MM.1S (cell line): ENCODE data around the gene TCF7.
"Not testable (repeated sequence)": the region's sequence is repeated elsewhere in the genome, so short reads cannot be mapped to it uniquely, and the experiment has no call there.

Experiments
- DNase-seq: peaks from one replicate; pipeline ENCODE4 v3.0.0-alpha.2; 2015
- H2AFZ ChIP-seq: fragments of 300-600 bp; sonication (generic); 2 replicates; pipeline ENCODE4 v1.6.0; 2016; ENCODE audit warnings: antibody characterized with exemption, low read length
- H3F3A ChIP-seq: fragments of 300-600 bp; sonication (generic); 2 replicates; pipeline ENCODE4 v1.6.1; 2016; ENCODE audit warnings: mild to moderate bottlenecking, antibody characterized with exemption, low read length, moderate library complexity, mixed read lengths; ENCODE audit not compliant: insufficient read depth
- H3K27ac ChIP-seq: fragments of 300-600 bp; sonication (generic); 2 replicates; pipeline ENCODE4 v1.5.1; 2016; ENCODE audit warnings: mild to moderate bottlenecking, low read length
- H3K27me3 ChIP-seq: fragments of 300-600 bp; sonication (generic); replicated peaks from 2 replicates; pipeline ENCODE4 v1.6.0; 2016; ENCODE audit warnings: low read length; ENCODE audit not compliant: insufficient read depth
- H3K36me3 ChIP-seq: fragments of 300-600 bp; sonication (generic); replicated peaks from 2 replicates; pipeline ENCODE4 v1.6.1; 2016; ENCODE audit warnings: mild to moderate bottlenecking, low read length, mixed read lengths; ENCODE audit not compliant: insufficient read depth
- H3K4me1 ChIP-seq: fragments of 300-600 bp; sonication (generic); 2 replicates; pipeline ENCODE4 v1.6.1; 2016; ENCODE audit warnings: low read length, mixed read lengths
- H3K4me2 ChIP-seq: fragments of 300-600 bp; sonication (generic); 2 replicates; pipeline ENCODE4 v1.6.0; 2016; ENCODE audit warnings: low read depth, low read length
- H3K4me3 ChIP-seq: fragments of 300-600 bp; sonication (generic); 2 replicates; pipeline ENCODE4 v1.5.1; 2016; ENCODE audit warnings: low read length, mixed read lengths
- H3K79me2 ChIP-seq: fragments of 300-600 bp; sonication (generic); 2 replicates; pipeline ENCODE4 v1.6.1; 2016; ENCODE audit warnings: mixed run types, low read length, mixed read lengths
- H3K9ac ChIP-seq: fragments of 300-600 bp; sonication (generic); 2 replicates; pipeline ENCODE4 v1.6.1; 2016; ENCODE audit warnings: low read length, mixed read lengths
- H3K9me2 ChIP-seq: fragments of 300-600 bp; sonication (generic); replicated peaks from 2 replicates; pipeline ENCODE4 v1.6.1; 2016; ENCODE audit warnings: mild to moderate bottlenecking, low read length, mixed read lengths; ENCODE audit not compliant: insufficient read depth
- H3K9me3 ChIP-seq: fragments of 300-600 bp; sonication (generic); replicated peaks from 2 replicates; pipeline ENCODE4 v1.6.1; 2016; ENCODE audit warnings: mild to moderate bottlenecking, low read length, mixed read lengths; ENCODE audit not compliant: insufficient read depth
- H4K20me1 ChIP-seq: fragments of 300-600 bp; sonication (generic); 2 replicates; pipeline ENCODE4 v1.6.1; 2016; ENCODE audit warnings: mild to moderate bottlenecking, low read length, moderate library complexity, mixed read lengths; ENCODE audit not compliant: insufficient read depth
- EZH2 ChIP-seq: fragments of 300-600 bp; sonication (generic); optimal IDR thresholded peaks from 2 replicates; pipeline ENCODE3; 2017; ENCODE audit warnings: low read depth, mild to moderate bottlenecking, antibody characterized with exemption, low read length, mixed read lengths
- EZH2phosphoT487 ChIP-seq: fragments of 300-600 bp; sonication (generic); IDR thresholded peaks from 2 replicates; pipeline ENCODE4 v1.6.1; 2018; ENCODE audit warnings: antibody characterized with exemption, low read length
- TF ChIP-seq, protein P1 (sequence below): fragments of 300-600 bp; sonication (generic); IDR thresholded peaks from 2 replicates; pipeline ENCODE4 v1.5.1; 2016; ENCODE audit warnings: antibody characterized with exemption, low read length, mixed read lengths

The TCF7 gene

DNA sequence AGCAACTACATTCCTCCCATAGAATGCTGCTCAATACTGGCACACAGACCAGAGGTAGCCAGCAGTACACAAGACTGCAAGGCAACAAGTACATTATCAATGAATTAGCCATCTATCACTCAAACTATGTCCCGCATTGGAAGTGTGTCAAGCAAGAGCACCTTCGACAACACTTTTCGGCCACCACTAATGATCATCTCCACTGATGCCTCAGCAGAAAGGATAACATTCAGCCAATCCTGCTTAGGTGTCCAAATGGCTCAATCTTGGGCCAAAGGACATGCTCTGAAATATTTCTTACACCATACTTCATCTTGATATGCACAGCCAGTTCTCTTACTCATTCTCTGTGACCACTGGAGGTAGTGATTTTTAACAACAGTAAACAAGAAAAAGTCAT lies 37.2 kb downstream of the TCF7 start:
- Histone ChIP-seq H2AFZ (no peak overlapping the region), H3K9me2 (no peaks in the 10 kb centered on the region), H3K4me3 (no peak overlapping the region), H3K9ac (no peak overlapping the region), H3K9me3 (no peaks in the 10 kb centered on the region), H3K27me3 (no peaks in the 10 kb centered on the region), H4K20me1 (no peaks in the 10 kb centered on the region; the same call in 1 of the 2 replicates), H3F3A (peaks cover 7% of the 10 kb centered on the region; the same call in 1 of the 2 replicates), H3K27ac (no peak overlapping the region), H3K36me3 (peaks cover 19% of the 10 kb centered on the region; the same call in 1 of the 2 replicates), H3K4me2 (no peak overlapping the region), H3K4me1 (no peaks in the 10 kb centered on the region), H3K79me2 (peaks cover 5% of the 10 kb centered on the region; the same call in 1 of the 2 replicates)
- no peak for DNase-seq
- no peak for TF ChIP-seq EZH2
- no peak for TF ChIP-seq EZH2phosphoT487
- TF ChIP-seq, protein P1, sequence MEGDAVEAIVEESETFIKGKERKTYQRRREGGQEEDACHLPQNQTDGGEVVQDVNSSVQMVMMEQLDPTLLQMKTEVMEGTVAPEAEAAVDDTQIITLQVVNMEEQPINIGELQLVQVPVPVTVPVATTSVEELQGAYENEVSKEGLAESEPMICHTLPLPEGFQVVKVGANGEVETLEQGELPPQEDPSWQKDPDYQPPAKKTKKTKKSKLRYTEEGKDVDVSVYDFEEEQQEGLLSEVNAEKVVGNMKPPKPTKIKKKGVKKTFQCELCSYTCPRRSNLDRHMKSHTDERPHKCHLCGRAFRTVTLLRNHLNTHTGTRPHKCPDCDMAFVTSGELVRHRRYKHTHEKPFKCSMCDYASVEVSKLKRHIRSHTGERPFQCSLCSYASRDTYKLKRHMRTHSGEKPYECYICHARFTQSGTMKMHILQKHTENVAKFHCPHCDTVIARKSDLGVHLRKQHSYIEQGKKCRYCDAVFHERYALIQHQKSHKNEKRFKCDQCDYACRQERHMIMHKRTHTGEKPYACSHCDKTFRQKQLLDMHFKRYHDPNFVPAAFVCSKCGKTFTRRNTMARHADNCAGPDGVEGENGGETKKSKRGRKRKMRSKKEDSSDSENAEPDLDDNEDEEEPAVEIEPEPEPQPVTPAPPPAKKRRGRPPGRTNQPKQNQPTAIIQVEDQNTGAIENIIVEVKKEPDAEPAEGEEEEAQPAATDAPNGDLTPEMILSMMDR, result no peak

DNA sequence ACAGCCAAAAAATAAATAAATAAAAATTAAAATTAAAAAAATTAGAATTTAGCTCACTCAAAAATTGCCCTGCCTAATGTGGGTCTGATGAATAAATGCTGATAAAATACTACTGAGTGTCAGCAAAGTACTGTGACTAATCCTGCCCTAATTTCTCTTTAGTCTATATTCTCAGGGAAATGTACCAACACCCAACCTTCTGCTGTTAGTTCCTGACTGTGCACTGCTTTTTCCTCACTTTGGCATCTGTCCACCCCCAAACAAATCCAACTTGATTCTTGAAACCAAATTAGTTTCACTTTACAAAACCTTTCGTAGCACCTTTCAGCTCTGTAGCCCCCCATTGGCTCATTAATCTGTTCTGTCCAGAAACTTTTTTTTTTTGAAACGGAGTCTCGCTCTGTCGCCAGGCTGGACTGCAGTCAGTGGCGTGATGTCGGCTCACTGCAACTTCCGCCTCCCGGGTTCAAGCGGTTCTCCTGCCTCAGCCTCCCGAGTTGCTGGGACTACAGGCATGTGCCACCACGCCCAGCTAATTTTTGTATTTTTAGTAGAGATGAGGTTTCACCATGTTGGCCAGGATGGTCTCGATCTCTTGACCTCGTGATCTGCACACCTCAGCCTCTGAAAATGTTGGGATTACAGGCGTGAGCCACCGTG lies 37.8 kb downstream of the TCF7 start:
- peaks cover 19% of the 10 kb centered on the region; the same call in 1 of the 2 replicates for H3K36me3 ChIP-seq
- DNase-seq, H3K4me2 ChIP-seq, H3K79me2 ChIP-seq, H3F3A ChIP-seq, H3K9me2 ChIP-seq, H3K27me3 ChIP-seq, H4K20me1 ChIP-seq, H2AFZ ChIP-seq, H3K4me1 ChIP-seq, H3K27ac ChIP-seq, H3K4me3 ChIP-seq, H3K9ac ChIP-seq, H3K9me3 ChIP-seq: not testable (repeated sequence)

DNA sequence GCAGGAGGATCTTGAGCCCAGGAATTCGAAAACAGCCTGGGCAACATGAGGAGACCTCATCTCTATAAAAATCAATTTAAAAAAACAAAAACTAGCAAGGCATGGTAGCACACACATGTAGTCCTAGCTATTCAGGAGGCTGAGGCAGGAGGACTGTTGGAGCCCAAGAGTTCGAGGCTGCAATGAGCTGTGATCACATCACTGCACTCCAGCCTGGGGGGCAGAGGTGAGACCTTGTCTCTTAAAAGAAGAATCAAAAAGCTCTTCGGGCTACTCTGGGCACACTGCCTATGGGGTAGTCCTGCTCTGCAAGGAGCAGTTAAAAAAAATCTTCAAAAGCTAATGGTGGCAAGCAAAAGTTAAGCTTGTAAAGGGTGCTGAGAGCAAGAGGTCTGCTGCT lies 38.8 kb downstream of the TCF7 start:
- Histone ChIP-seq H3K79me2 (peaks cover 5% of the 10 kb centered on the region; the same call in 1 of the 2 replicates), H3K27me3 (no peaks in the 10 kb centered on the region), H4K20me1 (no peaks in the 10 kb centered on the region; the same call in 1 of the 2 replicates), H3K9me3 (no peaks in the 10 kb centered on the region), H3K36me3 (peaks cover 19% of the 10 kb centered on the region; the same call in 1 of the 2 replicates), H3K9ac (no peak overlapping the region), H3K4me3 (no peak overlapping the region), H3K4me1 (no peaks in the 10 kb centered on the region), H3K27ac (no peak overlapping the region), H3F3A (peaks cover 2% of the 10 kb centered on the region; the same call in 1 of the 2 replicates), H2AFZ (no peak overlapping the region), H3K9me2 (no peaks in the 10 kb centered on the region), H3K4me2 (no peak overlapping the region)
- no peak for DNase-seq
- TF ChIP-seq, protein P1, result no peak
- no peak for TF ChIP-seq EZH2
- no peak for TF ChIP-seq EZH2phosphoT487

DNA sequence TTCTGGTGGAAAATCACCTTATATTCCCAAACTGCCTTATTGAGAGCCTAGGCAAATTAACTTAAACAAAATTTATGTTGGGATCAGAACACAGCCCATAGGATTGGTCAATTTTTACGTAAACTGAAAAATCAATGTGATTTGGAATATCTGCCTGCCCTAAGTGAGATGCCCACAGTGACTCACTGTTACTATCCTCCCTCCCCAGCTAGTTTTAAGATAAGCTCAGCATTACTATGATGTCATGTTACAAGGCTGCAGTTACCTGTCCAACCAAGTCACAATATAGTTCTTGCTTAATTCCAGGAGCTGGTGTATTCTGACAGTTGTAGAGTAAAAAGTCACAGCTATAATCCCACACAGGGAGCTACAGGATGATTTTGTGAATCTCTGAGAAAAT lies 39.2 kb downstream of the TCF7 start:
- Histone ChIP-seq H4K20me1 (no peaks in the 10 kb centered on the region), H3K4me3 (no peak overlapping the region), H3K79me2 (peaks cover 5% of the 10 kb centered on the region; the same call in 1 of the 2 replicates), H3K27ac (no peak overlapping the region), H3K36me3 (peaks cover 19% of the 10 kb centered on the region; the same call in 1 of the 2 replicates), H3K9ac (no peak overlapping the region), H3F3A (no peaks in the 10 kb centered on the region), H3K27me3 (no peaks in the 10 kb centered on the region), H3K4me2 (no peak overlapping the region), H3K9me3 (no peaks in the 10 kb centered on the region), H3K9me2 (no peaks in the 10 kb centered on the region), H2AFZ (no peak overlapping the region), H3K4me1 (no peaks in the 10 kb centered on the region)
- DNase-seq, result no peak
- TF ChIP-seq EZH2phosphoT487 (no peak), EZH2 (no peak)
- TF ChIP-seq, protein P1, result no peak
